Common myeloid progenitor, CD34-positive (primary cell): ENCODE measurements around the gene NXPE3.

ENCODE experiments used
- CTCF ChIA-PET: fragments of 350-600 bp; sonication (Branson Sonifier 250); formaldehyde crosslinking; loops from one replicate; lab custom pipeline; 2021; ENCODE audit warnings: antibody characterized with exemption; lab: Charles Lee
- POLR2A ChIA-PET: fragments of 350-600 bp; sonication (Branson Sonifier 250); formaldehyde crosslinking; loops from one replicate; lab custom pipeline; 2021; ENCODE audit warnings: antibody characterized with exemption; lab: Charles Lee
- DNase-seq, 3 donors: peaks; one replicate each; pipeline versions ENCODE4 v3.0.0 to v3.0.0-alpha.2; 2013
- H3K27ac ChIP-seq, 2 experiments: 1 replicate in 1 of 2; 2 replicates in 1 of 2; pipeline ENCODE4 v1.7.0; 2013; ENCODE audit warnings: inconsistent platforms in 2 of 2, low read length in 2 of 2, mild to moderate bottlenecking in 2 of 2, low read depth in 1 of 2, moderate library complexity in 1 of 2; ENCODE audit not compliant: severe bottlenecking in 2 of 2, insufficient read depth in 1 of 2, poor library complexity in 1 of 2
- H3K27me3 ChIP-seq, 5 experiments: replicated peaks in 2 of 5; 1 replicate in 3 of 5; 2 replicates in 2 of 5; pipeline versions ENCODE4 v1.6.1 to v1.7.0; 2013; ENCODE audit warnings: low read length in 4 of 5, mild to moderate bottlenecking in 2 of 5, moderate library complexity in 2 of 5, inconsistent platforms in 1 of 5; ENCODE audit not compliant: insufficient read depth in 5 of 5, control insufficient read depth in 4 of 5
- H3K36me3 ChIP-seq, 4 experiments: 1 replicate in 2 of 4; 2 replicates in 2 of 4; pipeline versions ENCODE4 v1.6.1 to v1.7.0; 2013; ENCODE audit warnings: low read length in 3 of 4, control low read depth in 1 of 4, mild to moderate bottlenecking in 1 of 4; ENCODE audit not compliant: control insufficient read depth in 4 of 4, insufficient read depth in 4 of 4
- H3K4me1 ChIP-seq, 4 experiments: 1 replicate in 3 of 4; 2 replicates in 1 of 4; pipeline versions ENCODE4 v1.6.1 to v1.7.1; 2013; ENCODE audit warnings: low read length in 3 of 4, mild to moderate bottlenecking in 3 of 4, control low read depth in 1 of 4, inconsistent platforms in 1 of 4, moderate library complexity in 1 of 4; ENCODE audit not compliant: control insufficient read depth in 4 of 4, insufficient read depth in 4 of 4; ENCODE audit errors: control extremely low read depth in 1 of 4
- H3K4me3 ChIP-seq, 7 experiments: 1 replicate in 4 of 7; 2 replicates in 3 of 7; pipeline versions ENCODE4 v1.5.1 to v1.7.0; 2013; ENCODE audit warnings: mild to moderate bottlenecking in 7 of 7, low read length in 6 of 7, moderate library complexity in 6 of 7, inconsistent platforms in 2 of 7, low read depth in 2 of 7, control low read depth in 1 of 7; ENCODE audit not compliant: insufficient read depth in 4 of 7, control insufficient read depth in 1 of 7; ENCODE audit errors: extremely low read depth in 1 of 7
- H3K9me3 ChIP-seq, 5 experiments: 1 replicate in 4 of 5; 2 replicates in 1 of 5; pipeline versions ENCODE4 v1.6.1 to v1.7.1; 2013; ENCODE audit warnings: low read length in 4 of 5, mild to moderate bottlenecking in 2 of 5, inconsistent platforms in 1 of 5, low read depth in 1 of 5, moderate library complexity in 1 of 5; ENCODE audit not compliant: control insufficient read depth in 4 of 5, insufficient read depth in 2 of 5; ENCODE audit errors: control extremely low read depth in 1 of 5
- WGBS: methylation state at CpG from one replicate; pipeline ENCODE4 v1.1.5; 2013; ENCODE audit not compliant: insufficient coverage; 5-methylcytosine and 5-hydroxymethylcytosine counted together

Gene NXPE3

DNA sequence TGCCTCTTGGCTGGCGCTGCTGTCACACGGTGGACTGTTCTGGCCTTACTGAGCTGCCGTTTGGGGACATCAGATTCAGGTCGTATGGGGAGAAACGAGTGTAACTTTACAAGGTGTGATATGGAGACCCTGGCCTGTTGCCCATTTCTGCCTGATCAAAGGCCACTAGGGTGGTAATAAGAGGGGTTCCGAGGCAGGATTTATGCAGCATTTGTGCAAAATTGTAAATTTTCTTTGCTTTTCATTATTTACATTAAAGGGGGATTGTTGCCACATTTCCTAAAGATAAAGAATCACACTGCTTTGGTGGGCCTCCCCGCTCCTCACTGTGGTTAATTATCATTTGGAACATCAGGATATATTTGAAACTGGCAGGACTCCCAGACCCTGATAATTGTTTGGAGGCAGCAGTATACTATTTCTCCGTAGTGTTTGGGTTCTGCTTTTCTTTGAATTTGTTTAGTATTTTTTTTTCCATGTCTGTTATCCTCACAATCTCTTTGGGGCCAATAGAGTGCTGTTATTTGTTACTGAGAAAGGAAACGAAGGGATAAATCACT is 891 bp downstream of the NXPE3 start:
- Histone ChIP-seq H3K4me3 (peak overlapping the region; percentile 50 to 89 (median 77)), H3K9me3 (no peaks in the 10 kb centered on the region), H3K27ac (peak overlapping the region; percentile 7 to 66), H3K4me1 (peaks cover 17 to 30% (median 26%) of the 10 kb centered on the region in 4 experiments), H3K27me3 (no peaks in the 10 kb centered on the region), H3K36me3 (peaks cover 3 to 16% (median 11%) of the 10 kb centered on the region in 4 experiments)
- POLR2A ChIA-PET = no interaction called here
- 0% methylated on average over 6 of the region's 9 CpGs for WGBS
- DNase-seq = peak in 2 of 3 donors; percentile 32 to 56
- CTCF ChIA-PET = interaction anchor here (1.3 to 1.8 kb wide), 3 partner anchors 10 to 23 kb away, joined by 3 to 6 read pairs (median 4); no protein-coding TSS in a partner anchor

- no peaks in the 10 kb centered on the region for H3K27me3 ChIP-seq
- DNase-seq = peak; percentile 13 to 61 (median 50)
- peaks cover 23 to 37% (median 31%) of the 10 kb centered on the region in 4 experiments for H3K4me1 ChIP-seq
- ChIA-PET POLR2A (no interaction called here), CTCF (interaction anchor here (1.3 kb wide), 1 partner anchor 9 kb away, joined by 3 read pairs; no protein-coding TSS in a partner anchor)
- H3K4me3 ChIP-seq = no peak overlapping the region
- no peaks in the 10 kb centered on the region for H3K9me3 ChIP-seq
- H3K36me3 ChIP-seq = peaks cover 5 to 21% (median 14%) of the 10 kb centered on the region in 4 experiments
- no peak overlapping the region for H3K27ac ChIP-seq
- WGBS = 27% methylated on average over 2 of the region's 2 CpGs
These were observed 1.6 kb downstream of the NXPE3 start for GRCh38 chr3:101780661-101781060.

GRCh38 chr3:101781166-101781565 is 2.2 kb downstream of the NXPE3 start:
- no peak overlapping the region for H3K27ac ChIP-seq
- H3K4me1 ChIP-seq = peaks cover 23 to 39% (median 31%) of the 10 kb centered on the region in 4 experiments
- H3K27me3 ChIP-seq = no peaks in the 10 kb centered on the region
- no peak overlapping the region for H3K4me3 ChIP-seq
- no peaks in the 10 kb centered on the region for H3K9me3 ChIP-seq
- ChIA-PET CTCF (no interaction called here), POLR2A (no interaction called here)
- no peak for DNase-seq
- peaks cover 5 to 25% (median 19%) of the 10 kb centered on the region in 4 experiments for H3K36me3 ChIP-seq

- ChIA-PET POLR2A (no interaction called here), CTCF (interaction anchor here (1.0 to 1.6 kb wide), 3 partner anchors 10 to 24 kb away, joined by 3 to 12 read pairs (median 3); no protein-coding TSS in a partner anchor)
- Histone ChIP-seq H3K4me1 (peaks cover 15 to 25% (median 17%) of the 10 kb centered on the region in 4 experiments), H3K36me3 (peaks cover 14 to 54% (median 24%) of the 10 kb centered on the region in 4 experiments), H3K9me3 (no peaks in the 10 kb centered on the region), H3K27ac (peak overlapping the region; percentile 23 to 39), H3K4me3 (peak overlapping the region in 2 of 7 experiments; percentile 13 to 55), H3K27me3 (no peaks in the 10 kb centered on the region)
- 83% methylated on average over 3 of the region's 5 CpGs for WGBS
- peak in 2 of 3 donors; percentile 40 to 43 for DNase-seq
These were observed 6.0 kb downstream of the NXPE3 start for GRCh38 chr3:101784855-101785613.

DNA sequence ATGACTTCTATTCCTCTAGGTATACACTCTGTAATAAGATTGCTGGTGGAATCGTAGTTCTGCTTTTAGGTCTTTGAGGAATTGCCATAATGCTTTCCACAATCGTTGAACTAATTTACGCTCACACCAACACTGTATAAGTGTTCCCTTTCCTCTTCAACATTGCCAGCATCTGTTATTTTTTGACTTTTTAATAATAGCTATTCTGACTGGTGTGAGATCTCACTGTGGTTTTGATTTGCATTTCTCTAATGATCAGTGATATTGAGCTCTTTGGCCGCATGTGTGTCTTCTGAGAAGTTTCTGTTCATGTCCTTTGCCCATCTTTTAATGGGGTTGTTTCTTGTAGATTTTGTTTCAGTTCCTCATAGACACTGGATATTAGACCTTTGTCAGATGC is 12.8 kb downstream of the NXPE3 start:
- DNase-seq = no peak
- ChIA-PET POLR2A (no interaction called here), CTCF (interaction anchor here (2.3 kb wide), 1 partner anchor 11 kb away, joined by 11 read pairs; no protein-coding TSS in a partner anchor)
- H3K27me3 ChIP-seq = no peaks in the 10 kb centered on the region
- peaks cover 21 to 85% (median 26%) of the 10 kb centered on the region in 4 experiments for H3K36me3 ChIP-seq
- H3K4me1 ChIP-seq = no peaks in the 10 kb centered on the region
- no peak overlapping the region for H3K27ac ChIP-seq
- H3K9me3 ChIP-seq = peaks cover 2 to 12% (median 3%) of the 10 kb centered on the region in 5 experiments
- 60% methylated on average over 1 of the region's 4 CpGs for WGBS
- H3K4me3 ChIP-seq = no peak overlapping the region

DNA sequence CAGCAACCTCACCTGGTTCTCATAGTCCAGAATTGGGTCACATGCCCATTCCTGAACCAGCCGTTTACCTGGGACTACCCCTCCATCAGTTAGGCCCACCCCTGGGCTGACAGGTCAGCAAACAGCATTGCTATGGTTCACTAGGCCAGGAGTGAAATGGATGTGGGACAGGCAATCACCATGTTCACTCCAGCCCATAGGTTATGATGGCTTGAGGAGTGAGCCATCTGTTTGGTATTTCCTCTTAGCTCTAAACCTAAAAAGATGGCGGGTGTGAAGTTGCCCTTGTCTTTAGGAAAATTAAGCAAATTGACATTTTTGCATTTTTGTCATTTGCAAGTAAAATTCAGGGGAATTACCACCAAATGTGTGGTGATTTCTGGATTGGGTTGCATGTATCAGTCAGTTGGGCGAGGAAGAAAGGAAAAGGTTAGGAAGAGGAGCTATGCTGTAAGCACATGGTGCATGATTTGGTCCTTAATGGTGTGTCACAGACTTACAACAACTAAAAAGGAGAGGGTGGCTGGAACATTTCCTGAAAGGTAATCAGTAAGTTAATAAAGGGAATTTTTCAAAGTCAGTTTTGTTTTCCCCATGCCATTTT is 17.2 kb downstream of the NXPE3 start:
- no peaks in the 10 kb centered on the region for H3K27me3 ChIP-seq
- no peak overlapping the region for H3K4me3 ChIP-seq
- WGBS = 94% methylated on average over 2 of the region's 3 CpGs
- H3K27ac ChIP-seq = no peak overlapping the region
- DNase-seq = no peak
- peaks cover 2 to 12% (median 3%) of the 10 kb centered on the region in 5 experiments for H3K9me3 ChIP-seq
- POLR2A ChIA-PET = no interaction called here
- H3K36me3 ChIP-seq = peaks cover 13 to 58% (median 18%) of the 10 kb centered on the region in 4 experiments
- CTCF ChIA-PET = interaction anchor here (1.2 to 1.3 kb wide), 2 partner anchors 429 to 433 kb away, joined by 3 to 5 read pairs; no protein-coding TSS in a partner anchor
- no peaks in the 10 kb centered on the region for H3K4me1 ChIP-seq
